Measurements from ENCODE around the gene MORC2. TPM values are rescaled to one million over a fixed set of nuclear protein-coding genes. Genes with fewer than 3 reads are reported as not detected.

Gene MORC2
- total RNA-seq: 10 to 100 TPM; 27.0 to 28.7 TPM

- CTCF ChIA-PET: interaction anchor here (0.9 to 3.2 kb wide), 13 partner anchors 12 to 697 kb away, joined by 3 to 16 read pairs (median 4); partner anchors contain the start of genes RNF185 and SMTN
- peaks cover 74% of the 10 kb centered on the region for H3K36me3 Mint-ChIP-seq
- ATAC-seq: peak; percentile 8
Observed at GRCh38 chr22:30968015-30968923, at the start of gene MORC2. MORC2 (minus strand) TSS chr22:30968774; CDS start chr22:30967889, 885 bp downstream.

GRCh38 chr22:31005535-31005934, 37.0 kb upstream of the MORC2 start:
- no peaks in the 10 kb centered on the region for H3K27me3 Mint-ChIP-seq
- no peaks in the 10 kb centered on the region for H3K36me3 Mint-ChIP-seq
- ATAC-seq: no peak
- H3K27ac Mint-ChIP-seq: no peak overlapping the region
- no peak overlapping the region for H3K4me3 Mint-ChIP-seq
- no peaks in the 10 kb centered on the region for H3K4me1 Mint-ChIP-seq
- DNase-seq: no peak
- H3K9me3 Mint-ChIP-seq (ENCODE audit: low read depth): no peaks in the 10 kb centered on the region
- CTCF ChIA-PET: no interaction called here

More at GRCh38 chr22:30968015-30968923, at the start of gene MORC2:
- H3K4me3 Mint-ChIP-seq: peak within 1 kb of the TSS; percentile 91
- no peaks in the 10 kb centered on the region for H3K27me3 Mint-ChIP-seq
- H3K27ac Mint-ChIP-seq: peak within 1 kb of the TSS; percentile 97
- H3K9me3 Mint-ChIP-seq (ENCODE audit: low read depth): peaks cover 18% of the 10 kb centered on the region
- H3K4me1 Mint-ChIP-seq: peaks cover 52% of the 10 kb centered on the region
- no peak for DNase-seq

GRCh38 chr22:31001124-31001770, 32.7 kb upstream of the MORC2 start:
- no peak overlapping the region for H3K27ac Mint-ChIP-seq
- no peaks in the 10 kb centered on the region for H3K27me3 Mint-ChIP-seq
- H3K36me3 Mint-ChIP-seq: no peaks in the 10 kb centered on the region
- CTCF ChIA-PET: no interaction called here
- H3K4me1 Mint-ChIP-seq: no peaks in the 10 kb centered on the region
- H3K4me3 Mint-ChIP-seq: no peak overlapping the region
- DNase-seq (no peak), ATAC-seq (no peak)
- no peaks in the 10 kb centered on the region for H3K9me3 Mint-ChIP-seq (ENCODE audit: low read depth)

GRCh38 chr22:30998329-30998728, 29.8 kb upstream of the MORC2 start:
- Mint-ChIP-seq H3K27me3 (peaks cover 6% of the 10 kb centered on the region), H3K27ac (no peak overlapping the region), H3K36me3 (no peaks in the 10 kb centered on the region), H3K4me1 (no peaks in the 10 kb centered on the region), H3K4me3 (no peak overlapping the region), H3K9me3 (ENCODE audit: low read depth) (no peaks in the 10 kb centered on the region)
- CTCF ChIA-PET: no interaction called here
- DNase-seq: no peak
- no peak for ATAC-seq

- H3K4me1 Mint-ChIP-seq: no peaks in the 10 kb centered on the region
- no peak overlapping the region for H3K27ac Mint-ChIP-seq
- DNase-seq: no peak
- ATAC-seq: no peak
- H3K4me3 Mint-ChIP-seq: no peak overlapping the region
- H3K27me3 Mint-ChIP-seq: peaks cover 6% of the 10 kb centered on the region
- CTCF ChIA-PET: interaction anchor here (0.7 kb wide), 1 partner anchor 116 kb away, joined by 4 read pairs; no protein-coding TSS in a partner anchor
- no peaks in the 10 kb centered on the region for H3K36me3 Mint-ChIP-seq
- peaks cover 3% of the 10 kb centered on the region for H3K9me3 Mint-ChIP-seq (ENCODE audit: low read depth)
Observed at GRCh38 chr22:30996462-30996861, 27.9 kb upstream of the MORC2 start.

- no peaks in the 10 kb centered on the region for H3K36me3 Mint-ChIP-seq
- no peaks in the 10 kb centered on the region for H3K4me1 Mint-ChIP-seq
- H3K4me3 Mint-ChIP-seq: no peak overlapping the region
- H3K9me3 Mint-ChIP-seq (ENCODE audit: low read depth): peaks cover 3% of the 10 kb centered on the region
- peaks cover 6% of the 10 kb centered on the region for H3K27me3 Mint-ChIP-seq
- no peak overlapping the region for H3K27ac Mint-ChIP-seq
- ATAC-seq (no peak), DNase-seq (no peak)
- CTCF ChIA-PET: no interaction called here
Observed at GRCh38 chr22:30994960-30995359, 26.4 kb upstream of the MORC2 start.

- Mint-ChIP-seq H3K4me1 (no peaks in the 10 kb centered on the region), H3K36me3 (no peaks in the 10 kb centered on the region), H3K27ac (no peak overlapping the region), H3K9me3 (ENCODE audit: low read depth) (peaks cover 5% of the 10 kb centered on the region), H3K27me3 (peaks cover 6% of the 10 kb centered on the region), H3K4me3 (no peak overlapping the region)
- ATAC-seq (no peak), DNase-seq (no peak)
- CTCF ChIA-PET: no interaction called here
Observed at GRCh38 chr22:30992565-30992964, 24.0 kb upstream of the MORC2 start.

- H3K27ac Mint-ChIP-seq: no peak overlapping the region
- H3K4me1 Mint-ChIP-seq: no peaks in the 10 kb centered on the region
- no peak for DNase-seq
- no peak overlapping the region for H3K4me3 Mint-ChIP-seq
- H3K27me3 Mint-ChIP-seq: peaks cover 6% of the 10 kb centered on the region
- peaks cover 5% of the 10 kb centered on the region for H3K9me3 Mint-ChIP-seq (ENCODE audit: low read depth)
- peaks cover 1% of the 10 kb centered on the region for H3K36me3 Mint-ChIP-seq
- CTCF ChIA-PET: no interaction called here
- no peak for ATAC-seq
Observed at GRCh38 chr22:30990690-30991089, 22.1 kb upstream of the MORC2 start.

- H3K4me1 Mint-ChIP-seq: no peaks in the 10 kb centered on the region
- H3K4me3 Mint-ChIP-seq: no peak overlapping the region
- peaks cover 2% of the 10 kb centered on the region for H3K27me3 Mint-ChIP-seq
- no peak for DNase-seq
- CTCF ChIA-PET: no interaction called here
- no peak overlapping the region for H3K27ac Mint-ChIP-seq
- H3K36me3 Mint-ChIP-seq: peaks cover 1% of the 10 kb centered on the region
- ATAC-seq: no peak
- H3K9me3 Mint-ChIP-seq (ENCODE audit: low read depth): peaks cover 5% of the 10 kb centered on the region
Observed at GRCh38 chr22:30989474-30989873, 20.9 kb upstream of the MORC2 start.

- Mint-ChIP-seq H3K27ac (no peak overlapping the region), H3K9me3 (ENCODE audit: low read depth) (peaks cover 7% of the 10 kb centered on the region)
- ATAC-seq: no peak
Observed at GRCh38 chr22:30985561-30986208, 17.1 kb upstream of the MORC2 start.

GRCh38 chr22:30984317-30984716, 15.7 kb upstream of the MORC2 start:
- peaks cover 11% of the 10 kb centered on the region for H3K9me3 Mint-ChIP-seq (ENCODE audit: low read depth)
- CTCF ChIA-PET: interaction anchor here (1.2 kb wide), 1 partner anchor 65 kb away, joined by 3 read pairs; no protein-coding TSS in a partner anchor
- H3K27me3 Mint-ChIP-seq: no peaks in the 10 kb centered on the region

More at GRCh38 chr22:30985561-30986208, 17.1 kb upstream of the MORC2 start:
- Mint-ChIP-seq H3K4me3 (no peak overlapping the region), H3K4me1 (no peaks in the 10 kb centered on the region), H3K36me3 (peaks cover 1% of the 10 kb centered on the region), H3K27me3 (no peaks in the 10 kb centered on the region)
- CTCF ChIA-PET: interaction anchor here (1.4 kb wide), 1 partner anchor 65 kb away, joined by 4 read pairs; no protein-coding TSS in a partner anchor
- DNase-seq: no peak

GRCh38 chr22:30982512-30982911, 13.9 kb upstream of the MORC2 start:
- ATAC-seq (no peak), DNase-seq (no peak)
- Mint-ChIP-seq H3K36me3 (peaks cover 20% of the 10 kb centered on the region), H3K9me3 (ENCODE audit: low read depth) (peaks cover 23% of the 10 kb centered on the region), H3K4me1 (peaks cover 22% of the 10 kb centered on the region), H3K4me3 (no peak overlapping the region), H3K27ac (no peak overlapping the region), H3K27me3 (no peaks in the 10 kb centered on the region)
- CTCF ChIA-PET: no interaction called here

More at GRCh38 chr22:30984317-30984716, 15.7 kb upstream of the MORC2 start:
- no peak for DNase-seq
- H3K4me3 Mint-ChIP-seq: no peak overlapping the region
- no peak overlapping the region for H3K27ac Mint-ChIP-seq
- ATAC-seq: no peak
- peaks cover 7% of the 10 kb centered on the region for H3K4me1 Mint-ChIP-seq
- peaks cover 7% of the 10 kb centered on the region for H3K36me3 Mint-ChIP-seq

GRCh38 chr22:30979932-30980331, 11.4 kb upstream of the MORC2 start:
- peaks cover 39% of the 10 kb centered on the region for H3K9me3 Mint-ChIP-seq (ENCODE audit: low read depth)
- peaks cover 24% of the 10 kb centered on the region for H3K4me1 Mint-ChIP-seq
- no peaks in the 10 kb centered on the region for H3K27me3 Mint-ChIP-seq
- no peak for ATAC-seq
- H3K36me3 Mint-ChIP-seq: peaks cover 43% of the 10 kb centered on the region
- no peak overlapping the region for H3K4me3 Mint-ChIP-seq
- no peak for DNase-seq
- no peak overlapping the region for H3K27ac Mint-ChIP-seq
- CTCF ChIA-PET: interaction anchor here (3.2 kb wide), 1 partner anchor 11 kb away, joined by 16 read pairs; the partner anchor contains the start of genes MORC2 and TUG1

All from activated CD8-positive, alpha-beta memory T cell treated with anti-CD3 and anti-CD28 coated beads, Interleukin-2, amount 10 ng/mL, durations not matched to agents 7 days and 5 days (primary cell).